ENCODE measurements around the gene ACVR1B. TPM values are rescaled to one million over a fixed set of nuclear protein-coding genes. Genes with fewer than 3 reads are reported as not detected.

Gene ACVR1B
- polyA plus RNA-seq, 5 donors, result 14.1 to 16.3 (median 15.1) TPM

DNA sequence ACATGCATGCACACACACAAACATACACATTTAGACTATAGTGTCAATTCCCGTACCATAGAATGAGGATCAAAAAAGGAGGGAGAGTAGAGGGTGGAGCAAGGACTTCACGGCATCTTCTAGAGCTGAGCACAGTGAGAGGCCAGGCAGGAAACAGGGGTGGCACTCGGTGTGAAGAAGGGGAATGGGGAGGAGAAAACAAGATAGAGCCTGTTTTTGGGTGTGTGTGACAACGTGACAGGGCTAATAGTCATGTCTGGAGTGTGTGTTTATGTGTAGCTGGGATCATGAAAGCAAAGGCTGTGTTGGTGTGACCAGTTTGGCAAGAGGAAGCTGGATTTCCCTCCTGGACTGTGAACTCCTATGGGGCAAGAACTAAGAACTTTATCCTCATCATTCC is 9.9 kb upstream of the ACVR1B start:
- DNase-seq, result no peak

GRCh38 chr12:51942056-51942455 is 9.4 kb upstream of the ACVR1B start:
- no peak for DNase-seq

DNA sequence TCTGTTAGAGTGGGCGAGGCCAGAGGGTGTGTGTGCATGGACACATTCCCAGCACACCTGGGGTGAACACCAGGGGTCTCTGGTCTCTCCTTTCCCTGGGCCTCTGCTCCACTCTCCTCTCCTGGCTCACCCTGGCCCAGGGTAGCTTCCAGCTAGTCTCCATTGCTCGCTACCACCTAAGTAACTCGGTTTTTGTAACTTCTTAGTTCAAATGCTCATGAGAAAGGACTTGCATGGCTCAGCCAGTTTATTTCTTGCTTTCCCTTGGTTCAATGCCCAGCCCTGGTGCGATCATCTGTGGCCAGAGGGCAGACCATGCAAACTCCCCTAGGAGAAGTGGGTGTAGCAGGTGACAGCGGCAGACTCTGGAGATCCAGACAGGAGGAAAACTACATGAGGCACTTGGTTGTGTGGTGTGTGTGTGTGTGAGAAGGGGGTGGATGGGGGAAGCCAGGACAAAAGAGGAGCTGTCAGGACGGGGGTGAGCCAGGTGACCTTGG is 8.9 kb upstream of the ACVR1B start:
- no peak for DNase-seq

- no peak for DNase-seq
Measured at GRCh38 chr12:51943346-51943745, 8.2 kb upstream of the ACVR1B start.

DNA sequence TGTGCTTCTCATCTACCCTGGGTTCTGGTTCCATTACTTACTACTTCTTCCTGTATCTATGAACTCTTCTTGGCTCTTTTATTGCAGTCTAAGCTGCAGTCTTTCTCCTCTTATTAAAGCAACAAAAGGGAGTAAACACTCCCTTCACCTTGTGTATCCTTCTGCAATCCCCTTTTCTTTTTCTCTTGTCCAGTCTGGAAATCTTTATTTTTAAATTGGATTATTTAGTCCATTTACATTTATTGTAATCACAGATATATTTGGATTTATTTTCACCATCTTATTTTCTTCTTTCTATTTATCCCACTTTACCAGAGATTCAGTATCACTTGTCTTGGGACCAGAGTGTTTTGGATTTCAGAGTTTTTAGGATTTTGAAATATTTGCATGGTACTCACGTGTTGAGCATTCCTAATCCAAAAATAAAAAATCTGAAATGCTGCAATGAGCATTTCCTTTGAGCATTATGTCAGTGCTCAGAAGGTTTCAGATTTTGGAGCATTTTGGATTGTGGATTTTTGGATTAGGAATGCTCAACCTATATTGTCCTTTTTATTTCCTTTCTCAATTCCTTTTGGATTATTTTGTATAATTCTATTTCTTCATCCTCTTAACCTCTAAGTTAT is 6.8 kb upstream of the ACVR1B start:
- DNase-seq, result no peak

DNA sequence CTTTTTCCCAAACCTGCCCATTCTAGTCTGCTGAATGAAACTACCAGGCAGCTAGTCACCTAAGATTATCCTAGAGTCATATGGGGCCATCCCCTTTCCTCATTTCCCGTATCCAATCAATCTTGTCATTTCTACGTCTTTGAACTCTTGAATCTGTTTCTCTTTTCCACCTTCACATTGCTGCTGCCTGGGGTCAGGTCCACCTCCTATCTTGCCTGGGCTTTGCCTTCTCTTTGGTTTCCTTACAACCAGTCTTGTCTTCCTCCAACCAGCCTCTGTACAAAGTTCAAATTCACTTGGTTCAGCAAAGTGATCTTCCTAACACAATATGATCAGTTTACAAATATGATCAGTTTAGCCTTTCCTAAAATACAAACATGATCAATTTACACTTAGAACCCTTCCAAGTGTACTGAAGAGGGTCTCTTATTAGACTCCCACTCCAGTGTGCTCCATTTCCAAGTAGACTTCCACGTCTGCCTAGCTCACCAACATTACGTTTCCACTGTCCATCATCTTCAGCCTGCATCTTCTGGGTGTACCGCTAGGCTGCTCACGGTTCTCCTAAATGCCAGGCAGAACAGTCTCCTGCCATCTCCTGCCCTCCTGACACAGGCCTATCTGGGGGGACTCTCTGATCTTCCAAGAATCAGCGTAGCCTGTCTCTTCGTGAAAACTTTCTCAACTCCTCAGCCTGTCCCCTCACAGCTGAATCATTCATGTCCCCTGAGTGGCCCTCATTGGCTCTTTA is 4.1 kb upstream of the ACVR1B start:
- no peak for DNase-seq

GRCh38 chr12:51948066-51948465 is 3.4 kb upstream of the ACVR1B start:
- no peak for DNase-seq

GRCh38 chr12:51949342-51950030 is 2.0 kb upstream of the ACVR1B start:
- DNase-seq, result no peak

DNA sequence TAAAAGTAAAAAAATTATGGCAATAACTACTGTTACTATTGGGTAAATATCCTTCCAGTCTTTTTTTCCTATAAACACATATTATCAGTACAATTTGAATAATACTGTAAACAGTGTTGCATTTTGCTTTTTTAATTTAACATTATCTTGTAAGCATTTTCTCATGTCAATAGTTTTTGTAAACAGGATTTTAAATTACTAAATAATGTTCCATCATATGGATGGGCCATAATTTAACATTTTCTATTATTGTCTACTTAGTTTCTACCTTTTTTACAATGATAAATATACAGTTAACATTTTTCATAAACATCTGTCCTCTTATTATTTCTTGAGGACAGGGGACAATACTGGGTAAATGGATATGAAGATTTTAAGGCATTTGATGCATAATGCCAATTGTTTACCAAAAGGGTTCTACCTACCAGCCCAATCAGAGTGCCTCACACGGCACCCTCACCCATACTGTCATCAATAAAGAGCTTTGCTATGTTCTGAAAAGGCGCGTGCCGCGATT is 759 bp upstream of the ACVR1B start:
- DNase-seq, result no peak

GRCh38 chr12:51951843-51952722 is 584 bp downstream of the ACVR1B start:
- no peak for DNase-seq

- no peak for DNase-seq
Measured at GRCh38 chr12:51953089-51953488, 1.6 kb downstream of the ACVR1B start.

- no peak for DNase-seq
Measured at GRCh38 chr12:51953864-51954263, 2.4 kb downstream of the ACVR1B start.

- no peak for DNase-seq
Measured at GRCh38 chr12:51954561-51955361, 3.3 kb downstream of the ACVR1B start.

DNA sequence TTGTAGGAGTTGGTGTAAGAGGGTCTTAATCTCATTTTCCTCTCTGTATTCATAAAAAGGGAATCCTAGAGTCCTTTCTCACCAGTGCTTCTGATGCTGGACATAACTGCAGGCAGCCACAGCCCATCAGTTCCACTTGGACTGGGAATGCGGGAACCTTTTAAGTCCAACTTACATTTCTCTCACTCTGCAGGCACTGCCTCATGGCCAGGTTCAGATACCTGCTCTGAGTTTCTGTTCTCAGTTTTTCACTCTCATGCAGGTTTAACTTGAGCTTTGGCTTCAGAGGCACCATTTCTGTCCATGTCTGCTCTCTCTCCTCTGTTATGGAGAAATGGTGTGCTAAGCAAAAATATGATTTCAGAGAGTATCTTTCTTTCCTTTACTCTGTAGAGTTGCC is 4.2 kb downstream of the ACVR1B start:
- DNase-seq, result no peak

- no peak for DNase-seq
Measured at GRCh38 chr12:51958542-51958941, 7.0 kb downstream of the ACVR1B start.

GRCh38 chr12:51959211-51959610 is 7.7 kb downstream of the ACVR1B start:
- DNase-seq, result no peak

DNA sequence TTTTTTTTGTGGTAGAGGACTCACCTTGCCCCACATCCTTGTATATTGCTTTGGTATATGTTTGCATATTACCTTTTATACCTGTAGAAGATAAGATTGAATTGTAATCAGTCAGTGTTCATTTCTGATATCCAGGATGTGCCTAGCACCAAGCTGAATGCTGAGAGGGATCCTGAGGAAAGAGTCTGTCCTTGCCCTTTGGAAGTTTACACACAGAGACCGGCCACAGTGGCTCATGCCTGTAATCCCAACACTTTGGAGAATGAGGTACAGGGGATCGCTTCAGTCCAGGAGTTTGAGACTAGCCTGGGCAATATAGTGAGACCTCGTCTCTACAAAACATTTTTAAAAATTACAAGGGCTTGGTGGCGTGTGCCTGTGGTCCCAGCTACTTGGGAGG is 8.4 kb downstream of the ACVR1B start:
- no peak for DNase-seq

DNA sequence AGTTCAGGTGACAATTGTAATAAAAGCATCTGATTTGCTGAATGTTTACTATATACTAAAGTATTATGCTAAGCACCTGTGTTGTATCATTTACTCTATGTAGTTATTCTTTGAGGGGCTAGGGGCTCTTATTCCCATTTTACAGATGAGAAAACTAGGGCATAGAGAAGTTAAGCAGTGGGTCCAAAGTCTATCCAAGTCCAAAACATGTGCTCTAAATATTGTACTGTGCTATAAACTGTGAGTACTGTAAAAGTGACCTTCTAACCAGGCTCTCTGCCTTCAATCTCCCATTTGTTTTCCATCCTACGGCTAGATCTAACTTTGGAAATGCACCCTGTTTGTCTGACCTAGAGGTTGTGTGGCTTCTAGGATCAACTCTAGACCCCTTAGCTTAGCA is 9.0 kb downstream of the ACVR1B start:
- DNase-seq, result no peak

DNA sequence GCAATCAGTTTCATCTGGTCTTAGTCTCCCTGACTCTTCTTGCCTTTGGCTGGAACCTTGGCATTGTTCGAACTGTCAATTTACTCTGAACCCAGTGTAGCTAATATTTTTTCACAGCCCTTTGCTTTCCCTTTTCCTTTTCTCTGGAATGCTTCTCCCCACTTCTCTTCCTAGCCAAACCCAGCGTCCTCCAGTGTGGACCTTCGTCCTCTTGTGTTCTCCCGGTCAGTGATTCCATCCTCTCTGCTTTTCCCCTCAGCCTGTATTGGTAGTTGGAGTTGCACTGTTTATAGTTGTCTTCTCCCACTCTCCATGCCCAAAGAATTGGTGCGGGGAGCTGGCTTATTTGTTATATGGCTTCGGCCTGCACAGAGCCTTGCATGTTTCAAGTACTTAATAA is 9.4 kb downstream of the ACVR1B start:
- DNase-seq, result no peak

- no peak for DNase-seq
Measured at GRCh38 chr12:51961834-51962233, 10.3 kb downstream of the ACVR1B start.

GRCh38 chr12:51962737-51963136 is 11.2 kb downstream of the ACVR1B start:
- no peak for DNase-seq

Measured in right lung (tissue), 5 donors.